Chondrocyte (in vitro differentiated cells): ENCODE results near the gene SMR3B. TPM values are rescaled to one million over a fixed set of nuclear protein-coding genes. Genes with fewer than 3 reads are reported as not detected.

Experiments used
- DNase-seq: peaks from one replicate; pipeline ENCODE4 v3.0.0; 2021; ENCODE audit warnings: mixed read lengths, low spot score
- H3K27ac Mint-ChIP-seq: one replicate; pipeline ENCODE4 v1.8.0; 2021; ENCODE audit warnings: mild to moderate bottlenecking, moderate library complexity, mixed read lengths; ENCODE audit not compliant: unreplicated experiment
- H3K27me3 Mint-ChIP-seq: 2 replicates; pipeline ENCODE4 v1.8.0; 2021; ENCODE audit warnings: low read depth, mixed read lengths
- H3K36me3 Mint-ChIP-seq: 2 replicates; pipeline ENCODE4 v1.8.0; 2021; ENCODE audit warnings: low read depth, mixed read lengths
- H3K4me1 Mint-ChIP-seq: 2 replicates; pipeline ENCODE4 v1.8.0; 2021; ENCODE audit warnings: low read depth, mild to moderate bottlenecking, mixed read lengths
- H3K4me3 Mint-ChIP-seq: one replicate; pipeline ENCODE4 v1.8.0; 2021; ENCODE audit warnings: mild to moderate bottlenecking, moderate library complexity, mixed read lengths; ENCODE audit not compliant: unreplicated experiment
- H3K9me3 Mint-ChIP-seq: 2 replicates; pipeline ENCODE4 v1.8.0; 2021; ENCODE audit warnings: low read depth, mixed read lengths
- CTCF ChIP-seq: fragments of 200-600 bp; sonication (generic); IDR thresholded peaks from 2 replicates; pipeline ENCODE4 v1.5.0; 2021; ENCODE audit warnings: antibody characterized with exemption, mild to moderate bottlenecking, moderate library complexity
- long read RNA-seq: library from polyadenylated mRNA; stranded (forward); transcript quantifications from one replicate; pipeline ENCODE4 v2.0.0, GENCODE V29; 2021
- total RNA-seq: library from RNA; stranded (reverse); gene quantifications from 3 replicates; pipeline ENCODE4 v1.2.1, GENCODE V29; 2021

The SMR3B gene
- not detected in 3 replicates for total RNA-seq
- long read RNA-seq, result 0 reads

DNA sequence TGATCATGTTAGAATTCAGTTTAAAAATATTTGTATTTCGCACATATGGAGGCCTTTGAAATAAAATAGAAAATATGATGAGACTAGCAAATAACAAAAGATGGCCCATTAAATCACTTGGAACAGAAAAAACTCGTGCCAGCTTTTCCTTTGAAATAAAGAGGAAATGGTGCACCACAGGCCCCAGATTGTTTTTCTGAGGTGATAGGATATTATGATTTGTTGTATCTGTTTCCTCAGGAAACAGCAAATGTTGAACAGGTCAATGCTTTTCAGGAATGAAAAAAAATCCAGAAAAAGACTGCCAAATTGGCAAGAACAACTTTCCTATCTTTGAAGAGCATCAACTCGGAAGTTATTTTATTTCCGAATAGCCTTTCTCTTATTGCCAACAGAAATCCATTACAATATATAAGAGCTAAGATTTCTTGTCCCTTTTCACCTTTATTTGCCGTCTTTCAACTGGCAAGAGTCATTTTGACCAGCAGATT is at the start of gene SMR3B:
SMR3B (plus strand) TSS at position 441 of the 491 bp plus-strand sequence. CDS start 1,380 bp downstream, outside the sequence.
- H3K9me3 Mint-ChIP-seq, result no peaks in the 10 kb centered on the region
- no peak within 1 kb of the TSS for H3K27ac Mint-ChIP-seq
- no peak for TF ChIP-seq CTCF
- H3K27me3 Mint-ChIP-seq, result peaks cover 5% of the 10 kb centered on the region
- no peak for DNase-seq
- no peaks in the 10 kb centered on the region for H3K36me3 Mint-ChIP-seq
- H3K4me1 Mint-ChIP-seq, result no peaks in the 10 kb centered on the region
- no peak within 1 kb of the TSS for H3K4me3 Mint-ChIP-seq

DNA sequence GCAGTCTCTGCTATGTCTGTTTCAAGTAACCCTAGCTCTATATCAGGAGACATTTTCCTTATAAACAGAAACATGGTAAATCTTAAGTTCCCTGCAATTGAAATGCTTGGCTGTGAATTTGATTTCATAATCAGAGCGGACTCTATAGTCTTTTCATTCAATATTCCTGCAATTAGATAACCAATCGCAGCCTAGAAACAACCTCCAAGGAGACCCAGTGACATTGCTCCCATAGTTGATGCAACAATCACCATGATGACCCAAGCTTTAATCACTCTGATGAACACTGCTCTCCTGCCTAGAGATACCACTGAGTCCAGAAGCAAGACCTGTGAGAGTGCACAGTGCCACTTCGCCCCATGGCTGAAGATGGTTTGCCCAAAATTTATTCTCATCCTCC is 48.2 kb upstream of the SMR3B start, which contains the start of gene CABS1:
CABS1 (plus strand) TSS at position 301 of the 400 bp plus-strand sequence; CDS start at position 360, 59 bp downstream.
- H3K27ac Mint-ChIP-seq, result no peak within 1 kb of the TSS
- DNase-seq, result no peak
- H3K9me3 Mint-ChIP-seq, result no peaks in the 10 kb centered on the region
- H3K27me3 Mint-ChIP-seq, result peaks cover 3% of the 10 kb centered on the region
- H3K4me1 Mint-ChIP-seq, result no peaks in the 10 kb centered on the region
- no peak within 1 kb of the TSS for H3K4me3 Mint-ChIP-seq
- no peak for TF ChIP-seq CTCF
- H3K36me3 Mint-ChIP-seq, result no peaks in the 10 kb centered on the region

DNA sequence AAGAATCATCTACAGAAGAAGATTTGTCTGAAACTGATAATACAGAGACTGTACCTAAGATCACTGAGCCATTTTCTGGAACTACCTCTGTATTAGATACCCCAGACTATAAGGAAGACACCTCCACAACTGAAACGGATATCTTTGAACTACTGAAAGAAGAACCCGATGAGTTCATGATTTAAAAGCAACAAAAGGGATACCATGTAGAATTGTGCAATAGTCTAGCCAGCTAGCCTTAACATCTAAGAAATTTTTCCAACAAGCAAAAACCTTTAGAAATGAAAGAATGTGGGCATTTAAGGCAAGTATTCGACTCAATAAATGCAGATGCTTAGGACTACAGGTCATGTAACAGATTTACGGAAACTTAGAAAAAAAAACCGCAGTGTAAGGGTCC is 46.9 kb upstream of the SMR3B start:
- Mint-ChIP-seq H3K36me3 (no peaks in the 10 kb centered on the region), H3K4me1 (no peaks in the 10 kb centered on the region), H3K27ac (no peak overlapping the region), H3K27me3 (peaks cover 7% of the 10 kb centered on the region), H3K9me3 (no peaks in the 10 kb centered on the region), H3K4me3 (no peak overlapping the region)
- no peak for TF ChIP-seq CTCF
- DNase-seq, result no peak

- no peak overlapping the region for H3K4me3 Mint-ChIP-seq
- H3K36me3 Mint-ChIP-seq, result no peaks in the 10 kb centered on the region
- no peaks in the 10 kb centered on the region for H3K4me1 Mint-ChIP-seq
- no peak for TF ChIP-seq CTCF
- DNase-seq, result no peak
- no peaks in the 10 kb centered on the region for H3K9me3 Mint-ChIP-seq
- H3K27ac Mint-ChIP-seq, result no peak overlapping the region
- peaks cover 7% of the 10 kb centered on the region for H3K27me3 Mint-ChIP-seq
Observed at GRCh38 chr4:70337886-70338420, 45.0 kb upstream of the SMR3B start.

GRCh38 chr4:70356185-70356584 is 26.7 kb upstream of the SMR3B start:
- TF ChIP-seq CTCF, result no peak
- H3K4me3 Mint-ChIP-seq, result no peak overlapping the region
- DNase-seq, result no peak
- H3K4me1 Mint-ChIP-seq, result no peaks in the 10 kb centered on the region
- peaks cover 1% of the 10 kb centered on the region for H3K36me3 Mint-ChIP-seq
- H3K27me3 Mint-ChIP-seq, result peaks cover 12% of the 10 kb centered on the region
- no peaks in the 10 kb centered on the region for H3K9me3 Mint-ChIP-seq
- H3K27ac Mint-ChIP-seq, result no peak overlapping the region
